Measurements from ENCODE around the gene PRM1. TPM values are rescaled to one million over a fixed set of nuclear protein-coding genes. Genes with fewer than 3 reads are reported as not detected.
A peak's percentile ranks its signal among the peaks of the same experiment; 100 is the strongest.

Gene PRM1
- total RNA-seq, 1 experiment from 2014 or later: not detected

- H3K4me3 ChIP-seq (ENCODE audit: low read depth in 2 of 2, low read length in 2 of 2): no peak overlapping the region
- H3K4me1 ChIP-seq (ENCODE audit: control insufficient read depth, insufficient read depth, low read length): peaks cover 21% of the 10 kb centered on the region
- intact Hi-C loops (cut with micrococcal nuclease; ENCODE audit: unreplicated experiment) (no loop called here), in situ Hi-C loops (cut with HindIII; ENCODE audit: low pct_unique_long_range_greater_than_20kb, low sequenced_read_pairs) (no loop called here)
- BruUV-seq (replicated peaks): no TSS peak
- H3K27ac ChIP-seq (ENCODE audit: low read length): no peak overlapping the region
- H3K36me3 ChIP-seq (ENCODE audit: control insufficient read depth, insufficient read depth, low read length): no peaks in the 10 kb centered on the region
- H3K27me3 ChIP-seq (ENCODE audit: control insufficient read depth, insufficient read depth, low read length): no peaks in the 10 kb centered on the region
- TF ChIP-seq SIN3A (IDR thresholded peaks at IDR 0.05; ENCODE audit: borderline replicate concordance, insufficient read depth, low read depth, low read length): no peak
- no peak for TF ChIP-seq CTCF (IDR thresholded peaks at IDR 0.05)
- TF ChIP-seq POLR2AphosphoS5 (IDR thresholded peaks at IDR 0.05; ENCODE audit: low read depth, low read length): no peak
- no peak for TF ChIP-seq REST (IDR thresholded peaks at IDR 0.05; ENCODE audit: insufficient read depth in 1 of 2, low read depth in 2 of 2, low read length in 1 of 2)
- TF ChIP-seq TCF7L2 (IDR thresholded peaks at IDR 0.05; ENCODE audit: low read depth, low read length): no peak
- ChIA-PET POLR2A (no interaction called here), CTCF (interaction anchor here (0.7 kb wide), 1 partner anchor 351 kb away, joined by 3 read pairs; no protein-coding TSS in a partner anchor)
- DNase-seq (ENCODE audit: low read depth, low spot score): no peak
- peak; percentile 32; the same call in 1 of the 2 replicates for ATAC-seq
- no peaks in the 10 kb centered on the region for H3K9me3 ChIP-seq (ENCODE audit: control insufficient read depth, insufficient read depth, low read depth, low read length)
Observed at GRCh38 chr16:11308493-11309283, 27.6 kb upstream of the PRM1 start.

- no peaks in the 10 kb centered on the region for H3K36me3 ChIP-seq (ENCODE audit: control insufficient read depth, insufficient read depth, low read length)
- H3K4me3 ChIP-seq (ENCODE audit: low read depth in 2 of 2, low read length in 2 of 2): no peak overlapping the region
- intact Hi-C loops (cut with micrococcal nuclease; ENCODE audit: unreplicated experiment): no loop called here
- peaks cover 14% of the 10 kb centered on the region for H3K4me1 ChIP-seq (ENCODE audit: control insufficient read depth, insufficient read depth, low read length)
- BruUV-seq (replicated peaks): no TSS peak
- TF ChIP-seq POLR2AphosphoS5 (IDR thresholded peaks at IDR 0.05; ENCODE audit: low read depth, low read length) (no peak), TCF7L2 (IDR thresholded peaks at IDR 0.05; ENCODE audit: low read depth, low read length) (no peak), REST (IDR thresholded peaks at IDR 0.05; ENCODE audit: insufficient read depth in 1 of 2, low read depth in 2 of 2, low read length in 1 of 2) (no peak), SIN3A (IDR thresholded peaks at IDR 0.05; ENCODE audit: borderline replicate concordance, insufficient read depth, low read depth, low read length) (no peak), CTCF (IDR thresholded peaks at IDR 0.05) (no peak)
- H3K27ac ChIP-seq (ENCODE audit: low read length): no peak overlapping the region
- DNase-seq (ENCODE audit: low read depth, low spot score) (no peak), ATAC-seq (no peak)
- no peaks in the 10 kb centered on the region for H3K9me3 ChIP-seq (ENCODE audit: control insufficient read depth, insufficient read depth, low read depth, low read length)
- in situ Hi-C loops (cut with HindIII; ENCODE audit: low pct_unique_long_range_greater_than_20kb, low sequenced_read_pairs): no loop called here
- no peaks in the 10 kb centered on the region for H3K27me3 ChIP-seq (ENCODE audit: control insufficient read depth, insufficient read depth, low read length)
- ChIA-PET POLR2A (no interaction called here), CTCF (interaction anchor here (0.7 kb wide), 1 partner anchor 350 kb away, joined by 3 read pairs; no protein-coding TSS in a partner anchor)
Observed at GRCh38 chr16:11307639-11308492, 26.7 kb upstream of the PRM1 start.

Measured in Panc1 (cell line).